HG03342 (cell line): ENCODE results near the gene LRIF1.
A peak's percentile ranks its signal among the peaks of the same experiment; 100 is the strongest.
"Not testable (repeated sequence)": the region's sequence is repeated elsewhere in the genome, so short reads cannot be mapped to it uniquely, and the experiment has no call there.

Experiments
- ATAC-seq: cut with Tn5 transposase; IDR thresholded peaks from one replicate; pipeline ENCODE4 v1.9.1; 2021; ENCODE audit warnings: mild to moderate bottlenecking, moderate library complexity; ENCODE audit not compliant: unreplicated experiment

LRIF1 gene

GRCh38 chr1:110951161-110951560 is 12.6 kb downstream of the LRIF1 start:
- ATAC-seq = no peak

GRCh38 chr1:110948038-110948810 is 15.5 kb downstream of the LRIF1 start:
- ATAC-seq = no peak

GRCh38 chr1:110945626-110946025 is 18.1 kb downstream of the LRIF1 start:
- no peak for ATAC-seq

- no peak for ATAC-seq
These were observed 18.9 kb downstream of the LRIF1 start for GRCh38 chr1:110944806-110945205.

GRCh38 chr1:110936567-110936966 is 27.2 kb downstream of the LRIF1 start:
- ATAC-seq = no peak

- ATAC-seq = not testable (repeated sequence)
These were observed 32.6 kb downstream of the LRIF1 start for GRCh38 chr1:110931097-110931496.

- ATAC-seq = no peak
These were observed 34.8 kb downstream of the LRIF1 start for GRCh38 chr1:110928904-110929303.

- no peak for ATAC-seq
These were observed 35.5 kb downstream of the LRIF1 start for GRCh38 chr1:110928191-110928590.

- no peak for ATAC-seq
These were observed 36.1 kb downstream of the LRIF1 start for GRCh38 chr1:110927484-110928075.

GRCh38 chr1:110921953-110922352 is 41.8 kb downstream of the LRIF1 start:
- no peak for ATAC-seq

GRCh38 chr1:110918016-110918415 is 45.7 kb downstream of the LRIF1 start:
- no peak for ATAC-seq

GRCh38 chr1:110916669-110917306 is 46.9 kb downstream of the LRIF1 start:
- ATAC-seq = peak; percentile 59

- no peak for ATAC-seq
These were observed 47.5 kb downstream of the LRIF1 start for GRCh38 chr1:110916274-110916668.

- ATAC-seq = no peak
These were observed 47.9 kb downstream of the LRIF1 start for GRCh38 chr1:110915804-110916203.

- no peak for ATAC-seq
These were observed 49.0 kb downstream of the LRIF1 start for GRCh38 chr1:110914676-110915075.

- ATAC-seq = no peak
These were observed 50.9 kb downstream of the LRIF1 start for GRCh38 chr1:110912784-110913183.

GRCh38 chr1:110903853-110904500 is 59.7 kb downstream of the LRIF1 start:
- no peak for ATAC-seq

- ATAC-seq = no peak
These were observed 60.8 kb downstream of the LRIF1 start for GRCh38 chr1:110902820-110903463.

GRCh38 chr1:110899458-110899843 is 64.3 kb downstream of the LRIF1 start:
- ATAC-seq = no peak

- no peak for ATAC-seq
These were observed 64.8 kb downstream of the LRIF1 start for GRCh38 chr1:110898734-110899457.
